Measurements from ENCODE around the gene FAM120AOS. TPM values are rescaled to one million over a fixed set of nuclear protein-coding genes. Genes with fewer than 3 reads are reported as not detected.
"Not testable (repeated sequence)": the region's sequence is repeated elsewhere in the genome, so short reads cannot be mapped to it uniquely, and the experiment has no call there.

Gene FAM120AOS
- total RNA-seq, 1 experiment from 2014 or later = 55.5 TPM

DNA sequence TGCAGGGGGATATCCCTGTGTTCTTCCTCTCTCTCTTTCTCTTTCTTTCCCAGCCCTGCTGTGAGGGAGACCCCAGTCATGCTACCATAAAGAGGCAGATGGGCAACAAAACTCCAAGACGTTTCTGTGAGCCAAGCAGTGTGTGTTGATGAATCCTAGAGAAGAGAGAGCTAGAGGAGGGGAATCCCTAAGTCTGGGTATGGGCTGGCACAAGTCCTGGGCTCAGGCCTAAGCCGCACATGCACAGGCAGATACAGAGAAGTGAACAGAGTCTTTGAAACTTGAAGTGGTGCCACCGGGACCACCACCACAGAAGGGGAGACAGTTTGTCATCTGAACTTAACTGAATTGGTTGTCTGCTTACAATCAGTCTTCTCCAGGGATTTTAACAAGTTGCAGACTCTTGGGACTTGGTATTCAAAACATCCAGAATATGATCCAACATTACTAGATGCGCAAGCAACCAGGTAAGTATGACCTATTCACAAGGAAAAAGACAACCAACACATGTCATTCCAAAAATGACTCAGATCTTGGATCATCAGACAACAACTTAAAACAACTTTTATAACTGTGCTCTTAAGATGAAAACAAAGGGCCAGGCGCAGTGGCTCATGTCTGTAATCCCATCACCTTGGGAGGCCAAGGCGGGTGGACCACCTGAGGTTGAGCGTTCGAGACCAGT lies 12.3 kb downstream of the FAM120AOS start:
- DNase-seq (ENCODE audit: low read depth) = no peak

DNA sequence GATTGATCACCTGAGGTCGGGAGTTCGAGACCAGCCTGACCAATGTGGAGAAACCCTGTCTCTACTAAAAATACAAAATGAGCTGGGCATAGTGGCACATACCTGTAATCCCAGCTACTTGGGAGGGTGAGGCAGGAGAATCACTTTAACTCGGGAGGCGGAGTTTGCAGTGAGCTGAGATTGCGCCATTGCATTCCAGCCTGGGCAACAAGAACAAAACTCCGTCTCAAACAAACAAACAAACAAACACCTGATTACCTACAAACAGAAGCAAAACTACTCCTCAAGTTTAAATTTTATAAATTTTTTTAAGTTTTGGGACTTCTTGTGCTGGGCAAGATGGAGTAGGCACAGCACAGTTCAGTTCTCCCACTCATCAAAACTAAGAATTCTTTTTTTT lies 14.1 kb downstream of the FAM120AOS start:
- DNase-seq (ENCODE audit: low read depth) = not testable (repeated sequence)

DNA sequence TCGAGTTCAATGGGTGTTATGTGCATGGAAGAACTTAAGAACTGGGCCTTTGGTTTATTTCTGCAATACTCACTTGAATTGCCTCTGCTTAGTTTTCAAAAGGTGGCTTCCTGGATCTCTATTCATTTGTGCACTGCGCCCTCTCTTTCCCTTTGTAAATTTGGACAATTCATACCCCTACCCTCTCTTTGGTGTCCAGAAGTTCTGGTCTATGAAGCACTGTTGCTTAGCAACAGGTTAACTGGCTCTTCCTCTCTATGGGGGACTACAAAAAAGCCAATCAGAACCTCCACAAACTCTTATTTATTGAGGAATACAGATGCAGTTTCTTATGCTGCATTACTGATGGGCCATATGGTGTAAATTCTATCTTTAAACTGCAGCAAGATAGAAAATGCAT lies 15.4 kb downstream of the FAM120AOS start:
- DNase-seq (ENCODE audit: low read depth) = no peak

DNA sequence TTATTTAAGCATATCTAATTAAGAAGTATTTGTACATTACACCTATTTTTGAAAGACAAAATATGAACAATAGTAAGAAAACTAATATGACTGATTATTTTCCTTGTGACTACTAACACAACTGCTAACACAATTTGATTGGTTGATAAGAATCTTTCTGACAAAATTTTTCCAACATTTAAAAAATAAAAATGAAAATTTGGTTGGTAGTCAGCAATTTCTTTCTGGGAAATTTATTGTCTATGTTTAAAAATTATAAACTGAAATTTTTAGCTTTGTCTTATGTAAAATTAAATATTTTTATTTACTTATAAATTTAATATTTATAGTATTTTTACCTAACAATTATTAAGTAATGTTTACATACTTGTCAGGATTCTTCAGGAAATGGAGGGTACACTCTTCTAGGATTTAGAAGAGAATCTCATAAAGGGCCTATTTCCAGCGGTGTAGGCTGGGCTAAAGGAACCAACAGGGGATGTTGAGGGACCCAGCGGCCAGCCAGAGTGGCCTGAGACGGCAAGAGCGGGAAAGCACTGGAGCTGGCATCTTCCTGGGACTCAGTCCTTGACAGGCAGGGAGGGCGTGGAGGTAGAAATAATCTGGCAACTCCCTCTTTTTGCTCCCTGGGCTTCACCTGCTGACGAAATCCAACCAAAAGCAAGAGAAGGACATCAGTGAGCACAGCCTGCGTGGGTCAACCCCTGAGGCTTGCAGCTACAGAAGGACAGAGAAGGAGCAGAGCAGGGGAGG lies 16.6 kb downstream of the FAM120AOS start:
- DNase-seq (ENCODE audit: low read depth) = no peak

DNA sequence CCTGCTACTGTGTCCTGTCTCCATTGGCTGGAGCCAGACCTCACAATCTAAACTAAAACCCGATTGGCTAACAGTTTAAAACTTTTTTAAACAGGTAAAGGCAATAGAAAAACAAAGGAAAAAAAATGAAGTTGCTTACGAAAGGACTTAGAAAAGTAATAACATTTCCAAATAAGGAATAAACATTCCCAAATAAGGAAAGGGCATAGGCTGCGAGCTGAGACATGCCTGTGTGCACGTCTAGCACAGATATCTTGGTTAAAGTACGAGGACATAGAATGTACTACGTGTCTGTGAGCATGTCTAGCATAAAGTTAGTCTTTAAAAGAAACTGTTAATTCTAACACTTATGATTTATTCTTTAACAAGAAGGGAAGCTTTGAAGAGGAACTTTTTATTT lies 17.2 kb downstream of the FAM120AOS start:
- DNase-seq (ENCODE audit: low read depth) = no peak

DNA sequence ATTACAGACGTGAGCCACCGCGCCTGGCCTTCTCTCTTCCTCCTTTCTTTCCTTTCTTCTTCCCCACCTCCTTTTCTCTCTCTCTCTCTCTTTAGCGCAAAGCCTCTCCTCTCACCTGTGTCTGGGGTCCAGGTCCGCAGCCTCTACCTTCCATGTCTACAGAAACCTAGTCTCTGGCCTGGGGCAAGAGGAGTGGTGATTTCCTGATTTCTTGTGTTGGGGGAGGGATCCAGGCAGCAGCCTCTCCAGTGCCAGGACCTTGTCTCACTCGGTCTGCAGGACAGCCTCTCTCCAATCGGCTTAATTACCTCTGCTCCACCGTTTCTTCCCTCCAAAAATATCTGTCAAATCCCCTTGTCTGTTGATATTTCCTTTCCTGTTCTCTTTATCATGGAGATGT lies 18.0 kb downstream of the FAM120AOS start:
- no peak for DNase-seq (ENCODE audit: low read depth)

DNA sequence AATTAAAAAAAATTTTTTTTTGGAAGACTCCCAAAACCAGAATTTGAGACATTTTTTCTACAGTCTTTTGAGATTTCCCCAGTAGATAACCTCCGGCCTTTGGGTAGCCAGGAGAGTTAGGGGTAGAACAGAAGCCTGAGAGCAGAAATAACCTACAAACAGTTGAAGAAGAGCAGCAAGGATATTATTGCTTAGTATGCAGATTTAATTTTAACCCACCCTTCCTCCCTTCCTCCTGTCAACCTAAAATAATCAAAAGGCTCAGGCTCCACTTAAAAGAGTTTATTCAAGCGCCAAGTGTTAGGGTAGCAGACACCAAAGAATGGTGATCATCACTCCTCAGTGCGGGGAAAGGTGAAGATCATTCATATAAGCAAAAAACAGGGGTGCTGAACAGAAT lies 19.3 kb downstream of the FAM120AOS start:
- DNase-seq (ENCODE audit: low read depth) = no peak

DNA sequence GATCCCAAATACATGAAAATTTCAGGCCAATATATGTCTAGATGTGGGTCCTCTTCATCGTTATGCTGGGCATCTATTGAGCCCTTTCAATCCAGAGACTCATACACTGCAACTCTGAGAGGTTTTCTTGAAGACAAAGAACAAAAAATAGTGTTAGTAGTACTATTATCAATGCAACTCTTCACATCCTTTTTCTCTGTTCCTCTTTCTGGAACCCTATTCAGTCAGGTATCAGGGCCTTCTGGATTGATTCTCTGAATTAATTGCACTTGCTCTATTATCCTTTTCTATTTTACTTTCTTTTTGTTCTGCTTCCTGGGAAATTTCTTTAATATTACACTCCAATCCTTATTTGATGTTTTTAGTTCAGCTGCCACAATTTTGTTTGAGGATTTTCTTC lies 20.4 kb downstream of the FAM120AOS start:
- no peak for DNase-seq (ENCODE audit: low read depth)

DNA sequence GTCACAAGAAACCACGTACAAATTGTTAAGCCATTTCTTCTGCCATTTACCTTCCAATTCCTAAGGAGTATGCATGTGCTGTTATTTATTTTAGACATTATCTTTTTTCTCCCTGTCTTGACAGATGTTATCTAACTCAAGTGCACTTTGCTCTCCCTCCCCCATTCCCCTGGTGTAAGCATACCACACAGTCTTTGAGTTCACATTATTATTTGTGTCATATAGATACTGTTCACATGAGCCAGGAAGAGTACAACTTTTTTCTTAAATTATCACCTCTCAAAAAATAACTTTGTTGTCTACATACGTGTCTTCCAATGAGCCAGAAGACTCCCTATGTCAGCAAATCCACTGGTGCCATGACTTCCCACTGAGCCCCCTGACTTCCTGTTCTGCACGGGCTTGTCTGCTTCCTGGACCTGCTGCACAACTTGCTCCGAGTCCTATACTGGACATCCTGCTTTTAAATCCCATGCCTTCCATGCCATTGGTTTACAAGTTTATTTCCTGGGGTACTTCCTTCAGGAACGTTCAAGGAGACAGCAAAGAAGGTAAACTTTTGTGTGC lies 21.8 kb downstream of the FAM120AOS start:
- DNase-seq (ENCODE audit: low read depth) = no peak

DNA sequence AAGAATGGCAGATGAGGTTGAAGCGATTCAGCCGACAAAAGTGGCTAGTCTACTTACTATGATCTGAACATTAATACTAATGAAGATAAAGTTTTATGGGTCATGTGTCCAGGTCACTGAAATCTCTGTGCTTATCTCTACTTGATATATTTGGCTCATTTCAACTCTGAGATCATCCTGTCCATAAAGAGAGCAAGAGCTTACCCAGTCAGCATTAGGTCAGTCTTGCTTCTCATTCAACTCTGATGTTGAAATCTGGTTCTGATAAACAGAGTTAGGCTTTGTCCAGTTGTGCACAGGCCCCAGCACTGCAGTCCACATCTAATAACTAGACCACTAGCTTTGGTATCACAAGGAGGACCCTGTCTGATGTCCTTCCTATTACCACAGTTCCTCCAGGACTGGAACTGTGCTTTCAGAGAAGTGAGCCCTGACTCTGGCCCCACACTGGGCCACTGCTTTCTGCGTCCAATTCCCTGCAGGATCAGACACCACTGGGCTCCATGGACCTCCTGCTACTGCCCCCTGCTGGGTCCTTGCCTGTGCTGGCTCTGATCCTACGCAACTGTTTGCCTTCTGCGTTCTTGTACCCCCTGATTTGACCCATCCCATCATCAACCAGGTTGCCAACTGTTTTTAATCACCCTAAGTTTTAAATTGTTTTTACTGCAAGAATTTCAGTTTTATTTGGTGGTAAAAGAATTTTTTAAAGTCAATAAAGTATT lies 25.6 kb downstream of the FAM120AOS start:
- no peak for DNase-seq (ENCODE audit: low read depth)

DNA sequence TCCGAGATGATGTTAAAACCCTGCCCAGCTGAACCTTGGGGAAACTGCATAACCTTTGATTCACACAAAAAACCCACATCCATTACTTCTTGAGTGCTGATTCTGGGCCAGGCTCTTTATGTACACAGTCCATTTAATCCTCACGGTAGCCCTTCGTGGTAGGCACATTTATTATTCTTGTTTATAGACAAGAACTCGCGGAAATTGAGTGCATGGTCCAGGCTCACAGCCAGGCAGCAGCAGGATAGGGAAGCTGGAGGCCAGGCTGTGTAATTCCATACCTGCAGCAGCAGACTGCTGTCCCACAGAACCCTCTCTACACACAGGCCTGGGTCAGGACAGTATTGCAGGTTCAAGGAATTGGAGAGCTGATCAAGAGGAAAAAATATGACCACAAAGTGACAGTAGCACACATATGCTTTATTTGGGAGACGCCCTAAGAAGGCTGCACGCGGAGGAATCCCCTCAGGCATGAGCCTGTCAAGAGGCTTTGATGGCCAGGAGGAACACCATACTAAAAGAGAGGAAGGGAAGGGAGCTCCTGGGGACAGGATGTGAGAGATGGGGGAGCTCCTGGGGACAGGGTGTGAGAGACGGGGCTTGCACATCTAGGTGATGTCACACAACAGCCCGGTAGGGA lies 30.3 kb downstream of the FAM120AOS start:
- no peak for DNase-seq (ENCODE audit: low read depth)

DNA sequence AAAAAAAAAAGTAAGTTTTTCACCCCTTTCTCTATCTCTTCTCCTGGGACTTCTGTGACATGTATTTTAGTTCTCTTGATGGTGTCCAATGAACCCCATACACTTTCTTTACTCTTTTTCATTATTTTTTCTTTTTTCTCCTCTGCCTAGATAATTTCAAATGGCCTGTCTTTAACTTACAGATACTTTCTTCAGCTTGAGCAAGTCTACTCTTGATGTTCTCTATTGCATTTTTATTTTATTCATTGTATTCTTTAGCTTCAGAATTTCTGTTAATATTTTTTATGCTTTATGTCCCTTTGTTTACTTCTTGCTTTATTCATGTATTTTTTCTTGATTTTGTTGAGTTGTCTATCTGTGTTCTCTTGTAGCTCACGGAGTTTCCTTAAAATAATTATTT lies 34.4 kb downstream of the FAM120AOS start:
- no peak for DNase-seq (ENCODE audit: low read depth)

DNA sequence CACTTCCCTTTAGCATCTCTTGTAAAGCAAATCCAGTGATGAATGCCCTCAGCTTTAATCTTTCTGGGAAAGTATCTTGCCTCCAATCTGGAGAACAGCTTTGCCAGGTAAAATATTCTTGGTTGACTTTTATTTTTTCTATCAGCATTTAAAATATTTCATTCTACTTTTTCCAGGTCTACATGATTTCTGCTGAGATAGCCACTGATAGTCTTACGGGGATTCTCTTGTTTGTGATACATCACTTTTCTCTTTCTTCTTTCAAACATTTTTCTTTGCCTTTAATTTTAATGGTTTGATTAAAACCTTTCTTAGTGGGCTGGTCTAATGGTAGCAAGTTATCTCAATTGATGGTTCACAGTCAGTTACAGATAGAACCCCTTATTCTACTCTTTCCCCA lies 35.8 kb downstream of the FAM120AOS start:
- DNase-seq (ENCODE audit: low read depth) = no peak

DNA sequence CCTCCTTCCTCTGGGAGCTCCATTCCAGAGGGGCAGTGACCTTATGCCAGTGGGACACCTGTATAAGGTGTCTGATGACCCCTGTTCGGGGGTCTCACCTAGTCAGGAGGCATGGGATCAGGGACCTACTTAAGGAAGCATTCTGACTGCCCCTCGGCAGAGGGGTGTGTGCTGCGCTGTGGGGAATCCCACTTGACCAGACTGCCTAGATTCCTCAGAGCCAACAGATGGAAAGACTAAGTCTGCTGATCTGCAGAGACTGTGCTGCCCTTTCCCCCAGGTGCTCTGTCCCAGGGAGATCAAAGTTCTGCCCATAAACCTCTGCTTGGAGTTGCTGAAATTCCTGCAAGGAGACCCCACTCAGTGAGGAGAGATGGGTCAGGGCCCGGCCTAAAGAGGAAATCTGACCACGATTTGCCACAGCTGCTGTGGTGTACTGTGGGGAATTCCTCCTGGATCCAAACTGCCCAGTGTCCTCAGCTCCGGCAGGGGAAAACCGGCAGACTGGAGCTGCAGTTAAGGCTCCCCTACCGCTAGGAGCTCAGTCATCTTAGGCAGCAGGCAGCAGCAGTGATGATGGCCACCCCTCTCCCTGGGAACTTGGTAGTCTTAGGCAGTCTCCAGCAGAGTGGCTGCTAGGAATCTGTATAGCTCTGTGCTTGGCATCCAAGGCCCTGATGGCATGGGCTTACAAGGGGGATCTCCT lies 36.7 kb downstream of the FAM120AOS start:
- no peak for DNase-seq (ENCODE audit: low read depth)

DNA sequence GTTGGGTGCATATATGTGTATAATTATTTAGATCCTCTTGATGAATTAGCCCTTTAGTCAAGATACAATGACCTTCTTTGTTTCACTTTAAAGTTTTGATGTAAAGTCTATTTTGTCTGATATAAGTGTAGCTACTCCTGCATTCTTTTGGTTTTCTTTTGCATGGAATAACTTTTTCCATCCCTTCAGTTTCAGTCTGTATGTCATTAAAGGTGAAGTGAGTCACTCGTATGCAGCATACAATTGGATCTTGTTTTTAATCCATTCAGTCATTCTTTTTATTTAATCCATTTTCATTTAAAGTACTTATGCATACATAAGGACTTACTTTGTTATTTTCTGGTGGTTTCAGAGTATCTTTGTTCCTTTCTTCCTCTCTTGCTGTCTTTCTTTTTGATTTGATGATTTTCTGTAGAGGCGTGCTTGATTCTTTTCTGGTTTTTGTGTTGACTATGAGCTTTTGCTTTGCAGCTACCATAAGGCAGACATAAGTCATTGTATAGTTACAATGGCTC lies 38.1 kb downstream of the FAM120AOS start:
- no peak for DNase-seq (ENCODE audit: low read depth)

DNA sequence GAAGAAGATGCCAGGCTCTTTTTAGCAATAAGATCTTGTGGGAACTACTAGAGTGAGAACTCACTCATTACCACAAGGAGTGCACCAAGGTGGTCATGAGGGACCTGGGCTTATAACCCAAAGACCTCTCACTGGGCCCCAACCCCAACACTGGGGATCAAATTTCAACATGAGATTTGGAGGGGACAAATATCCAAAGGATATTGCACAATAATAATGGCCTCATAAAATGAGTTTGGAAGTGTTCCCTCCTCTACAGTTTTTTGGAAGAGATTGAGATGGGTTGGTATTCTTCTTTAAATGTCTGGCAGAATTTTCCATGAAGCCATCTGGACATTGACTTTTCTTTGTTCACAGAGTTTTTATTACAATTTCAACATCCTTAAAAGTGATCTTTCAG lies 39.9 kb downstream of the FAM120AOS start:
- DNase-seq (ENCODE audit: low read depth) = no peak

DNA sequence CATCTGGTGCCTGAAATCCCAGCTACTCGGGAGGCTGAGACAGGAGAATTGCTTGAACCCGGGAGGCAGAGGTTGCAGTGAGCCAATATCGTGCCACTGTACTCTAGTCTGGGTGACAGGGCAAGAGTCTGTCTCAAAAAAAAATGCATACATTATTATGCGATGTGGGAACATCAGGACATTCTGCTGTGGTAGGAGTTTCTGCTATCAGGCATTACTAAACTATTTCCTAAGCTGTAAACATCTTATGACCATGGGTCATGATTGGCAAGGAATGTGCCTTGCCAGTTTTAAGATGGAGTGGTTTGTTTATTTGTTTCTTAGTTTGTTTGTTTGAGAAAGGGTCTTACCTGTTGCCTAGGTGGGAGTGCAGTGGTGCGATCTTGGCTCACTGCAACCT lies 47.0 kb downstream of the FAM120AOS start:
- no peak for DNase-seq (ENCODE audit: low read depth)

DNA sequence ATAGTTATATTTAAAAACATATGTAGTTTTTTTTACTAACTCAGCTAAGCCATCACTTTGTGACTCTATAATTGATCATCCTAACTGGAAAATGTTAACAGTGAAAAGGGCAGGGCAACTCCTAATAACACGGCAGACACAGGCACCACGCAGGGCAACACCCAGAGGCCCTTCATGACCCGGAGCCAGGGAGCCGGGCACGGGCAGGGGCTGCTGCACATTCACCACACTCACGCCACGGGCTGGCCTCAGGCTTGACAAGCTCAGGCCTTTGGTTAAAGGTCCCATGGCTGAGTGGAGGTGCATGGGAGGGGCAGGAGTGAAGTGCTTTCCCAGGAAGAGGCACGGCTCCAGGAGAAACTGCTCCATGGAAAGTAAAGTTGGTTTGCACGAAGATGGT lies 54.9 kb downstream of the FAM120AOS start:
- no peak for DNase-seq (ENCODE audit: low read depth)

DNA sequence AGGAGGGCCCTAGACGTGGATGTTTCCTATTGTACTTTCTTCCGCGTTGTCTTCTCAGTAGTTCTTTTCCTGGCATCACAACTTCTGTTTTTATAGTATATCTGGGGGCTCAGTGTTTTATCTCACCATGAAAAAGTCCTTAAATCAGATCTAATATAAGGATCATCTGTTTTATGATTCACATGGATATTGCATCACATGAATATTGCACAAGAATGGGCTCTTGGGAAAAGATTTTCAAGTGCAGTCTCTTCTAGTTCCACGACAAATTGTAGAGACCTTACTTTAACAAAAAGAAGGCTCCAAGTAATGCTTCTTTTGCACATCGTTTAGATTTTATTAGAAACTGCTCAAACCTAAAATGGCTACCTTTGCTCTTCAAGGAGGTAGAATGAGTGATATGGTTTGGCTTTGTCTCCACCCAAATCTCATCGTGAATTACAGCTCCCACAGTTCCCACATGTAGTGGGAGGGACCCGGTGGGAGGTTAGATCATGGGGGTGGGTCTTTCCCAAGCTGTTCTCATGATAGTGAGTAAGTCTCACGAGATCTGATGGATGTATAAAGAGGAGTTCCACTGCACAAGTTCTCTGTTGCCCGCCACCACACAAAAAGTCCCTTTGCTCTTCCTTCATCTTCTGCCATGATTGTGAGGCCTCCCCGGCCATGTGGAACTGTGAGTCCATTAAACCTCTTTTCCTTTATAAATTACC lies 55.6 kb downstream of the FAM120AOS start:
- no peak for DNase-seq (ENCODE audit: low read depth)

Measured in HT1080 (cell line).